HUDEP-2 (cell line): ENCODE results near the gene PRICKLE2.
"Not testable (repeated sequence)": the region's sequence is repeated elsewhere in the genome, so short reads cannot be mapped to it uniquely, and the experiment has no call there.

ENCODE experiments used
- DNase-seq, 76 experiments: peaks; one replicate each; lab custom pipeline; 2025; ENCODE audit not compliant: unreplicated experiment in 76 of 76; lab: John Stamatoyannopoulos, UW

The PRICKLE2 gene

DNA sequence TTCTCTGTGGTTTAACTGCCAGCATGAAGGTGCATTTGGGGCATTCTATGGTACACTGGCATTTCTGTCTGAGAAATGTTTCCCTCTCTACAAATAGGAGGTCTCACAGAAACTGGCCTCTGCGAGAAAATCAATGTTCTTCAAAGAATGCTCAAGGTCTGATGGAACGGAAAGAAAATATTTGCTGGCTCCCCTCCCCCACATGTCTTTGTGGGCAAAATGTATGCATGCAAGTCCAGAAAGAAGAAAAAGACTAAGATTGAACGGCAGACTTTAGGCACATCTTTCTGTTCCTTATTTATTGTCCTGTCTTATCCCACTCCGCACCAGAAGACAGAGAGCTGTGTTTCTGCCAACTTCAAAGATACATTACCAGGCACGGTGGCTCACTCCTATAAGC is 118.1 kb downstream of the PRICKLE2 start:
- no peak for DNase-seq

DNA sequence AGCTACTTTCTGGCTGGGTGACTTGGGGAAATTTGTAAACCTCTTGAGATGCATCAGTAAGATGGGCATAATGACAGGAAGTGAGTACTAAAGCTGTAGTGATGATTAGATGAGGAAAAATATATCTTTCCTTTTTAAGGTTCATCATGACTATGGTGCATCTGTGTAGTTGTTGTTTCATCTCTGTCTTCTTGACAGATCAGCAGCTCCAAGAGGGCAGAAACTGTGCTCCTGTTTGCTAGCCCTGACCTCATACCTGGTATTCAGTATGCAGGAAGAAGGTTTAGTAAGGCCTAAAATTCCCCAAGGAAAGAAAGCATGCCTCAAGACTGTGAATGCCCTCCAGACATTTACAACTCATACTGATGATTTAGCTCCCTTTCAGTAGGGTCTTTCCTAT is 119.5 kb downstream of the PRICKLE2 start:
- no peak for DNase-seq

DNA sequence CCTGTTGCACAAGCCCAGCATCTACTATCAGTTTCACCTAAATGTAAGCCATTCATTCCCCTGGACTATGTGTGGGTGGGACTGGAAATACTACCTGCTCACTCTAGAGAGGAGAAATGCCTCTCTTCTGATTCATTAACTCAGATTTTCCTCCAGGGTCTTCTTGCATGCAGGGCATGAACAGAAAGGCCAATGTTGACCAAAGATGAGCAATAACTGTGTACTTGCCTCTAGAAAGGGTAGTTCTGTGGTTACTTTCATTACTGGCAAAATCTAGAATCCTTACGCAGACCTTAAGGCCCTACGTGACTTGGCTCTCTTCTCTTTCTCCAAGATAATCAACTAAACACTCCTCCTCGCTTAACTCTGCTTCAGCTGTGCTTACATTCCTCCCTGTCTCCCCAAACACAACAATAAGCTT is 120.6 kb downstream of the PRICKLE2 start:
- no peak for DNase-seq

DNA sequence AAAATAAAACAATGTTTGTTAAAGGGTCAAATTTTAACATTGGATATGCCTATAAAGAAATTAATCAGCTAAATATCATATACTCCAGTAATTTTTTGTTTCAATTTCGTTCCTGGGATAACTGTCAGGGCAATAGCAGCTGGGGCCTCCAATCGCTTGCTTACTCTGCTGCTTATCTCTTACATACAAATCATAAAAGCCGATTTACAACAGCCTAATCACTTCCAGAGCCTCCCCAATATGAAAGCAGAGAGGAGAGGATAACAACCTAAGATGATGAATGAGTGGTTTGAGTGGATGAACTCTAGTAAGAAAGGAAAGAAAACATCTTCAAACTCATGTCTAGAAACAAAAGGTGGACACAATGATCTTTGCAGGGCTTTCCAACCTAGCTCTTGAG is 121.3 kb downstream of the PRICKLE2 start:
- no peak for DNase-seq

DNA sequence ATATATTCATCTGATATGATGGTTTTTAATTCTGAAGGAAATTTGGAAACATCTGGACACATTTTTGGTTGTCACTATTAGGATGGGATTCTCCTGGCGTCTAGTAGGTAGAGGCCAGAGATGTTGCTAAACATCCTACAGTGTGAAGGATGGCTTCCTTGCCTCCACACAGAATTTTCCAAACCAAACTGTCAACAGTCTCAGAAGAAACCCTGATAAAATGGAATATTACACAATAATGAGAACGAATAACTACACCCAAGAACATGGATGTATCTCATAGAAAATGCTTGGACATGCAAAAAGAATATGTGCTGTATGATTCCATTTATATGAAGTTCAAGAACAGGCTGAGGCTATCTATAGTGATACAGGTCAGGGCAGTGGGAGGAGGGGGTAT is 122.1 kb downstream of the PRICKLE2 start:
- DNase-seq: no peak

DNA sequence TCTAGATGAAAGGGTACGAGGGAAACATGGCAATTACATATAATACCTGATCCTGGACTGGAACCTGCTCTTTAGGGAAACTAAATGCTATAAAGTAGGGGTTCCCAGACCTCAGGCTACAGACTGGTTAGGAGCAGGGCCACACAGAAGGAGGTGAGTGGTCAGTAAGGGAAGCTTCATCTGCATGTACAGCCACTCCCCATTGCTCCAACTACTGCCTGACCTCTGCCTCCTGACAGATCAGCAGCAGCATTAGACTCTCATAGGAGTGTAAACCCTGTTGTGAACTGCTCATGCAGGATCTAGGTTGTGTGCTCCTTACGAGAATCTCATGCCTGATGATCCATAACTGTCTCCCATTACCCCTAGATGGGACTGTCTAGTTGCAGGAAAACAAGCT is 123.1 kb downstream of the PRICKLE2 start:
- DNase-seq: no peak

DNA sequence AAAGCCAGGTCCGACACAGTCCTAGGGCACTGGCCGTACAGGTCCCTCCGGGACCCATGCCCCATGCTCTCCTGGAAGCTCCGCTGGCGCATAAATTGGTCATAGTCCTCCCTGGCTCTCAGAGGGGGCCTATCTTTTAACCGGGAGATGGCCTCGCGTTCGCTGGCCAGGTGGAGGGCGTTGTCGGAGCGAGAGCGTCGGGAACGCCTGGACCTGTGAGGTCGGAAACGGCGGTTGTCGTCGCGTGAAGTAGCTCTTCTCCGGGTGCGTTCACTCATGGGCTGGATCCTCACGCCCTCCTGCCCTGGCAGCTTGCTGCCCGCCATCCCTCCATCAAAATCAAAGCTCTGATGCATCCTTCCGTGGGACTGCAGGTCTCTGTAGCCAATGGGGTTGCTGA is 126.0 kb downstream of the PRICKLE2 start:
- no peak for DNase-seq

DNA sequence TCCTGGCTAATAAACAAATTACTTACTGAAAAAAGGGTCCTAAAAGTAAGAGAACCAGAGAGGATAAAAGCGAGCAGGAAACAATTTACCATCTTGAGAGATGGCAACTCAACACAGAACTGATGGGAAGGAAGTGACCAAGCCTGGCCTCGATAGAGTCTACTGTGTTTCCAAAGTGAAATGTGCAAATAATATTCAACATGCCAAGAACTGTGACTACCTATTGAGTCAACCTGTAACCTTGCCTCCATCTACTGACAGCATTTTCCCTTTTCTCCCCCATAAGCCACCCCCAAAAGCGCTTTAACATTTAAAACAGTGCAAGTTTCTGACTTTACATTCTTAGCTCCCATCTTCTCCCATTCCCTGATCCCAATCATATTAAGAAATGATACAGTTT is 126.6 kb downstream of the PRICKLE2 start:
- DNase-seq: no peak

DNA sequence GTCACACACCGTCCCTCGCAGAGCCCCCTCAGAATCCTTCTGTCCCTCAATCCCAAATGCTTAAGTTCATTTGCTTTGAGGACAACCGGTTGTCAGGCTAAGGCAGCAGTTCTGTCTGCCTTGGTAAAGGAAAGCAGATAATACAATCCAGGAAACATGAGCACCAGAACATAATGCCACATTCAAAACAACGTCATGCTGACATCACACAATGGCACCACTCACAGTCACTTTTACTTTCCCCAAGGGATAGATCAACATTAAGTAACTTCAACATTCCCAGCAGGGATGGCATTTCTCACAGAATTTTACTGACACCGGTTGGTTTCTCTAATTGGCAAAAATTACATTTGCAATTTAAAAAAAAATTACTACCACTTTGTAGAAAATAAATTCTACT is 127.3 kb downstream of the PRICKLE2 start:
- DNase-seq: no peak

DNA sequence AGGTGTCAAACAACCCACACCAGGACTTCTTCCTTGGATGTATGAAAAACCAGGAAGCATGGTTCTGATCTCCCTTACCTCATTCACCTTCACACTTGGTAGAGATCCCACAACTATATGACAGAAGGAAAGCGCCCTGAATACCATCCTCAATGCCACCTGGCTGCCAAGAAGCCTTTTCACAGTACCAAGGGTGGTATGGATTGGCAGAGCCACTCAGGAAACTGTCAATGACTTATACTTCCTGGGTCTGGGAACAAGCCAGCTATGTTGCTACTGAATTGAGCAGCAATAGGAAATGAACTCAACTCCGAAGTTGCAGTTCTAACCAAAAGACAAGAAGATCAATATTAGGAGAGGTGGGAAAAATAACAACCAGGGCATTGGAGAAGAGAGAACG is 129.5 kb downstream of the PRICKLE2 start:
- no peak for DNase-seq

DNA sequence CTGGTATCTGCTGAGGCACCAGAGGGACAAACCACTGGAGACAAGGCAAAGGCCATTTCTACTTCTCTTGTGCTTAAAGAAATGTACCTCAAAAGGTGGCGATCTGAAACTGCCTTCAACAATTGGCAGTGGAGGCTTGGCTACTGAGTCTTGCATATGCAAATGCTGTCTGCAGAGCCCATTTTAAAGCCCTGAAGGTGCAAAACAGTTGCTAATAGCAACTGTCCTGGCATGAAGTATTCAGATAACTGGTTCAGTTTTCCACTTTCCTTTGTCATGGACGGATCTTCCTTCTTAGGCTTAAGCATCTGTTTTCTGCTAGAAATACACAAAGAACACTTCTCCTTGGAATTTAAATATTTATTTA is 130.6 kb downstream of the PRICKLE2 start:
- DNase-seq: no peak

DNA sequence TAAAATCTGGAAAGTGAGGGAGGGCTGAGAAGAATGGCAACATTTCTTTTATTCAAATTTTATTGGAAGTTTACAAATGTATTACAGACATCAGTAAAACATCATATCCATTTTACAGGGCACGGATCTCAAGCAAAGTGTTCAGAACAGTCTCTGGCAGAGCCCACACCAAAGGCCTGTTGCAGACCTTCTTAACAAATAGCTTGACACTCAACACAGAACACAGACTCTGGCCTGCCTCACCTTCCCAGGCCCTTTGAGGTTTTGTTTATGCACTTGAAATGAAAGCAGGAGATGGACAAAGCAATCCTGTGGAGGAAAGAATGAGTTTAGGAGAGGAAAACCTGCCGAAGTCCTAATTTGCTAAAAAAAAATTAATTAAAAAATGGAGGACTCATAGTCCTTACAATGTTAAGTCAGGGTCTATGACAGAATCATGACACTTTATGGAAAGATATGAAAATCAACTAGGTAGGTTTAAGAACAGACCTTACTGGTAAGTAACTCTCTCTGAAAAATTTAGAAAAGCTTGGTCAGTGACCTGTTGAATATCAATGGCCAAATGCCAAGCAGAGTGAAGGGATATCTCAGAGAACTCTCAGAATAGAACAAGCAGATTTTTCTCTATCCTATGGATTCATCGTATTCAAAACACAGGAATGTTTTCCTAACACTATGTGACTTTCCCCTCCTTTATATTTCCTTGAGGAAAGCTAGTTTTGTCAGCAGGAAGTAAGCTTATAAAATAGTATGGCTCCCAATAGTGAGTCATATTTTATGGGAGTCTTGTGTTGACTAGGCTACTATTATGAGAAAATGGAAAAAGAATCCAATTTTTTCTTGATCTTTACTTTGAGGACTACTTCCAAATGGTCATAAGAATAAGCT is 131.2 kb downstream of the PRICKLE2 start:
- no peak for DNase-seq

DNA sequence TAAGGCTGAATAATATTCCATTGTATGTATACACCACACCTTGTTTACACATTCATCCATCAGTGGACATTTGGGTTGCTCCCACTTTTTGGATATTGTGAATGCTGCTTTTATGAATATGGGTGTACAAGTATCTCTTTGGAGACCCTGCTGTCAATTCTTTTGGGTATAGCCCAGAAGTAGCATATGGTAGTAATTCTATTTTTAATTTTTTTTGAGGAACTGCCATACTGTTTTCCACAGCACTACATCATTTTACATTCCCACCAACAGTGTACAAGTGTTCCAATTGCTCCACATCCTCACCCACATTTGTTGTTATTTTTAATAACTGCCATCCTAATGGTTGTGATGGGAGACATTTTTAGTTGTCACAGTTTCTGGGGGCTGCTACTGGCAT is 132.1 kb downstream of the PRICKLE2 start:
- DNase-seq: no peak

DNA sequence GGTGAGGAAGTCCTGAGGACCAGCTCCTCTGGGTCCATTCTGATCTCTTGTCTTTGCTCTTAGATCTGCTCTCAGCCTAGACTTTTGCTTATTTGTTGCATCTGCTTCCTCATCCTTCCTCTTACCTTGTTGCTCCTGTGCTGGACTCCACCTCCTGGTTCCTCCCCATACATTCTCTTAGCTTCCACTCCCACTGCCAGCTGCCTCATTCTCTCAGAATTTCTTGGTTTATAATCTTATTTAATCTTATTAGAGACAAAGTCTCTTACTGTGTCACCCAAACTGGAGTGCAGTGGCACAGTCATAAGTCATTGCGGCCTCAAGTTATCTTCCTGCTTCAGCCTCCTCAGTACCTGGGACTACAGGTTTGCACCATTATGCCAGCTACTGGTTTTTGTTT is 133.8 kb downstream of the PRICKLE2 start:
- DNase-seq: no peak

DNA sequence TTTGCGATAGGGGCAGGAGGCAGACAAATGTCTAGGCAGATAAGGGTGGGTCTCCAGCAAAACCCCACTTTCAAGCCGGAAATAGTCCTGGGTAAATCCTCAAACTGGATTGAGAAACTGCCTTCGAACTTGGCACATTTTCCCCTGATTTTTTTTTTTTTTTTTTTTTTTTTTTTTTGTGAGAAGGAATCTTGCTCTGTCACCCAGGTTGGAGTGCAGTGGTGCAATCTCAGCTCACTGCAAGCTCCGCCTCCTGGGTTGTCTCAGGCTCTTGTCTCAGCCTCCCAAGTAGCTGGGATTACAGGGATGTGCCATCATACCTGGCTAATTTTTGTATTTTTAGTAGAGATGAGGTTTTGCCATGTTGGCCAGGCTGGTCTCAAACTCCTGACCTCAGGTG is 135.9 kb downstream of the PRICKLE2 start:
- DNase-seq: not testable (repeated sequence)

DNA sequence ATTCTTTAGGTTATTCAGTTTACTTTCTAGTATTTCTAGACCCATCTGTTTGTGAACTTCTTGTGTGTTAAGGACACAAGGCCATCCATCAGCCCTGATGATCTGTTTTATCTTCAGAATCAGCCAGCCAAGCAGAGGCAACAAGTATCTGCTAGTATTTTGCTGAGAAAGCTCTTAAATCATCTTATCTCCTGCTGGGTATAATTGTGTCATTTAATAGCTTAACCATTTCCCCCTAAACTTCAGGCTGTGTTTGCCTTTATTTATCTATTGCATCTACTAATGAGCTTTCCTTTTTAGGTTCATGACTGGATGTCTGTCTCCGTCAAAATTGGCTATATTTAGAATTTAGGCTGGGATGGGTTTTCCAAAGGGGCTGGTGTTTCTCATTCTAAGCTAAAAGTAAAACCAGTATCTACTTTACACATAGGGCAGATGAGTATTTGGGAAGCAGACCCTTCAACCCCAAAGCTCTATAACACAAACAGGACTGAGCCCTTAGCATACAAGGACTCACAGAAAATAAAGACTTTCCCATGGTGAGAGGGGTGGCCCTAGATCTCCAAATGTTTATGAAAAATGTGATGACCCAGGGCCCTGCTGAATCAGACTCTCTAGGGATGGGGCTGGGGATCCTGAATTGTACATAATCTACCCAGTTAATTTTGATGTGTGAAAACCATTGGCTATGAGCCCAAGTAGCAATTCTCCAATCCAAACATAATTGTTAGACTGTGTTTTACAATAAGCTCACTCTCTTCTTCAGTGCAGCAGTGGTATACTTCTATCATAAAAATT is 136.7 kb downstream of the PRICKLE2 start:
- no peak for DNase-seq

DNA sequence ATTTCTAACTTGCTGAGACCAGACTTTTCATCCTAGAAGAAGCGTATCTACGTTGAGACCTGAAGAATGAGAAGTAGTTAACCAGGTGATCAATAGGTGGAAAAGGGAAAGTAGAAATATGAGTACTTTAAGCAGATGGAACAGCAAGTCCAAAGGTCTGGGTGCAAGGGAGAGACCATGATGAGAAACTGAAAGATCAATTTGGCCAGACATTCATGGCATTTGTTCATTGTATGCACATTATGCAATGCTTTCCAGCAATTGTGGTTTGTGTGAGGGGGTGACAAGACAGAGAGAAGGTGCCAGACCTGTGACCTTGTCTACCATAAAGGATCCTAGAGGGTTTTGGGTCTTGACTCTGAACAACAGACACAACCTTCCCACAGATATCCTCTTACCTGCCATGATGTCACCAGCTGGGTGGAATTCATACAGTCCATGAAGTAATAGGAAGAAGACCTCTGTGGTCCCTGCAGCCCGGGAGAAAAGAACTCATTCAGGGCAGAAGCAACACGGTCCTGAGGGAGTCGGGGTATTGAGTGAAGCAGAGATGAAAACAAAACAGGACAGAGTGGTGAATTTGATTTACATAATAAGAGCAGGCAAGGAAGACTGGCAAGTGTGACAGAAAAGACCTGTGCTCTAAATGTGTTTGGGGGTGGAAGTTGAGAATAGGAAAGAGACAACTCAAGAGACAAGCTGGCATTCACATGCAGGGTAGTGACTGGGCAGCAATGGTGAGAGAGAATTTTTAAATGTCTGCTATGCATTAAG is 138.6 kb downstream of the PRICKLE2 start:
- DNase-seq: no peak

DNA sequence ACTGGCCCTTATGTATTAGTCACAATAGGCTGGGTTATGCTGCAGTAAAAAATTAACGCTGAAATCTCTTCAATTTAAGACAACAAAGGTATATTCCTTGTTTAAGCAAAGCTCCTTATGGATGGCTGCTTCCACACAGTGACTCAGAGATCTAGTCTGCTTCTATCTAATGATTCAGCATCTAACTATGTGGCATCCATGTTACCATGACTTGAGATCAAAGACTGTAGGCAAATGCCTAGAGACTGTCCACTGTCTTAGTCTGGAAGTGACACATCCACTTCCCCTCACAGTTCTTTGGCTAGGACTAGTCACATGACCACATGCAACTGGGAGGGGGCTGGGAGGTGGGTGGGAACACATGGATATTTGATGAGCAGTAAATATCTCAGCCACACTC is 140.6 kb downstream of the PRICKLE2 start:
- DNase-seq: no peak

DNA sequence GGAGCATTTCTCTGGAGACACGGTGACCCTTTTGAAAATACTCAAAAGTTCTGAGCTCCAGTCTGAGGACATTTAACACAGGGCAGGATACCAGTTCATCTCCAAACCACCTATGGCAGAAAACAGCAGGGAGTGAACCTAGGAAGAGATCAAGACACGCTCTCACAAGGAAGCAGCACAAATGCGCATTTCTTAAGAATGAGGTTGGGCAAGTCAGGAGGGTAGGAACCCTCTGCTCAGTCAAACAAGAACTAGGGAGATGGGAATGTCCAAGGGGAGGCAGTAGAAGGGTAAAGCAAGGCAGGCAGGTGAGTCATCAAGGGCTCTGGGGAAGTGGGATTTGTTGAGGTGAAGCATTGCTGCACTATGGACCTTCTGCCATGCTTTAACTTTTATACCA is 141.7 kb downstream of the PRICKLE2 start:
- no peak for DNase-seq

DNA sequence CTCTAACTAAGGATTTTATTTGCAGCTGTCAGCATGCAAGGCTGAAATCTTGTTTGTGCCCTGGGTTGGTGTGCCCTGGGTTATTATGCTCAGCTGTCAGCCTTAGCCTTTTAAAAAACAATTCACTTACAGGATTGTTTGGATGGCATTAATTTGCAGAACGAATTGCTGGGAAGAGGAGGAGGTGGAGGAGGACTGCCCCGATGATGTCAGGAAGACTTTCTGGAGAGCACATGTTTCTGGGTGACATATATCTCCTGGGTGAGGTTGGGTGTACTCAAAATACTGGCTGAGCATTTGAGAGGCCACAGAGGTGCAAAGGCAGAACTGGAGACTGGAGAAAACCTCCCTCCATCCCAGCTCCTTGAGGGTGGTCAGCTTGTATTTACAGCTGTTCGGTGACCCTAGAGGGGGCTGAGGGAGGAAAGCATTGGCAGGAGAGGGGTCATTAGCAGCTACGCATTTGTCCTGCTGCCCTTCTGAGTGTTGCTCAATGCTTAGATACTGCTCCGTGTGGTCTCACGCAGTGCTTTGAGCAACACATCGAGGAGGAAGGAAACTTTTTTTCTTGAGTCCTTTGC is 142.2 kb downstream of the PRICKLE2 start:
- no peak for DNase-seq

DNA sequence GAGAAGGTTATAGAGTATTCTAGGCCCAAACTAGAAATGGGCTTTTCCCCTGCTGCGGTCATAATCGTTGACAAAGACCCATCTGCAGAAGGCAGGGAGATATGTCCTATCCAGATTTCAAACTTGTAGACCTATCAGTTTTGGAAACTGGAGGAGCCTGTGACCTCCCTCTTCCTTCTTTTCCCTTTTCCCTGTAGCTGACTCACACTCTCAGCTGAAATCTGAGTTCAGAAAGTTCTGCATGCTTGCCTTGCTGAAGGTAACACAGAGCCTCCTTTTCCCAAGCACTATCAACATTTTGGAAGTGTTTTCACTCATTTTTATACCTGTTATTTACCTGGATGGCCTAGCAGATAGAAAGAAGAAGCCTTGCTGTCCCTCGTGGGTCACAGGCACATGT is 142.9 kb downstream of the PRICKLE2 start:
- DNase-seq: no peak
